LNCaP clone FGC (cell line): ENCODE data around the gene DTNBP1.

Experiments
- DNase-seq: peaks from one replicate; pipeline ENCODE4 v3.0.0-alpha.2; 2011; ENCODE audit warnings: low read depth
- H3K4me3 ChIP-seq: 2 replicates; pipeline ENCODE4 v1.5.1; 2011; ENCODE audit warnings: mild to moderate bottlenecking, low read depth, low read length, control low read depth
- TF ChIP-seq, protein P1 (sequence below): IDR thresholded peaks from 2 replicates; pipeline ENCODE4 v1.5.1; 2012; ENCODE audit warnings: mild to moderate bottlenecking; ENCODE audit not compliant: control insufficient read depth, insufficient read depth; ENCODE audit errors: extremely low read depth

Gene DTNBP1

DNA sequence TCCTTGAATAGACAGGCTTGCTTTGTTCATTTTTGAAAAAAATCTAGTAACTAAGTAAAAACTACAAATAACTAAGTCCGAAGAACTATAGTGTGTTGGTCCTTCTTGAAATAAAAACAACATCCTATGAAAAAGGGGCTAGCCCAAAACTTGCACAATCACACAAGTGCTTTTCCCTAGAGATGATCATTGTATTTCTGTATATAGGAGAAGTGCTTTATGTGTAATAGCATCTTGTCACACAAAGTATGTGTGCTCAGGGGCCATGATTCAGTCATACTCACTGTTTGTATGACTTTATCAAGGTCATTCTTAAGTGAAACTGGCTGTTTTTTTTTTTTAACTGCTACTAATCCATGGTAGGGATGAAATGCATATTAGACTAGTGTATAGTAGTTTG lies 179.8 kb downstream of the DTNBP1 start:
- no peak overlapping the region for H3K4me3 ChIP-seq
- no peak for DNase-seq
- TF ChIP-seq, protein P1, sequence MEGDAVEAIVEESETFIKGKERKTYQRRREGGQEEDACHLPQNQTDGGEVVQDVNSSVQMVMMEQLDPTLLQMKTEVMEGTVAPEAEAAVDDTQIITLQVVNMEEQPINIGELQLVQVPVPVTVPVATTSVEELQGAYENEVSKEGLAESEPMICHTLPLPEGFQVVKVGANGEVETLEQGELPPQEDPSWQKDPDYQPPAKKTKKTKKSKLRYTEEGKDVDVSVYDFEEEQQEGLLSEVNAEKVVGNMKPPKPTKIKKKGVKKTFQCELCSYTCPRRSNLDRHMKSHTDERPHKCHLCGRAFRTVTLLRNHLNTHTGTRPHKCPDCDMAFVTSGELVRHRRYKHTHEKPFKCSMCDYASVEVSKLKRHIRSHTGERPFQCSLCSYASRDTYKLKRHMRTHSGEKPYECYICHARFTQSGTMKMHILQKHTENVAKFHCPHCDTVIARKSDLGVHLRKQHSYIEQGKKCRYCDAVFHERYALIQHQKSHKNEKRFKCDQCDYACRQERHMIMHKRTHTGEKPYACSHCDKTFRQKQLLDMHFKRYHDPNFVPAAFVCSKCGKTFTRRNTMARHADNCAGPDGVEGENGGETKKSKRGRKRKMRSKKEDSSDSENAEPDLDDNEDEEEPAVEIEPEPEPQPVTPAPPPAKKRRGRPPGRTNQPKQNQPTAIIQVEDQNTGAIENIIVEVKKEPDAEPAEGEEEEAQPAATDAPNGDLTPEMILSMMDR: no peak

DNA sequence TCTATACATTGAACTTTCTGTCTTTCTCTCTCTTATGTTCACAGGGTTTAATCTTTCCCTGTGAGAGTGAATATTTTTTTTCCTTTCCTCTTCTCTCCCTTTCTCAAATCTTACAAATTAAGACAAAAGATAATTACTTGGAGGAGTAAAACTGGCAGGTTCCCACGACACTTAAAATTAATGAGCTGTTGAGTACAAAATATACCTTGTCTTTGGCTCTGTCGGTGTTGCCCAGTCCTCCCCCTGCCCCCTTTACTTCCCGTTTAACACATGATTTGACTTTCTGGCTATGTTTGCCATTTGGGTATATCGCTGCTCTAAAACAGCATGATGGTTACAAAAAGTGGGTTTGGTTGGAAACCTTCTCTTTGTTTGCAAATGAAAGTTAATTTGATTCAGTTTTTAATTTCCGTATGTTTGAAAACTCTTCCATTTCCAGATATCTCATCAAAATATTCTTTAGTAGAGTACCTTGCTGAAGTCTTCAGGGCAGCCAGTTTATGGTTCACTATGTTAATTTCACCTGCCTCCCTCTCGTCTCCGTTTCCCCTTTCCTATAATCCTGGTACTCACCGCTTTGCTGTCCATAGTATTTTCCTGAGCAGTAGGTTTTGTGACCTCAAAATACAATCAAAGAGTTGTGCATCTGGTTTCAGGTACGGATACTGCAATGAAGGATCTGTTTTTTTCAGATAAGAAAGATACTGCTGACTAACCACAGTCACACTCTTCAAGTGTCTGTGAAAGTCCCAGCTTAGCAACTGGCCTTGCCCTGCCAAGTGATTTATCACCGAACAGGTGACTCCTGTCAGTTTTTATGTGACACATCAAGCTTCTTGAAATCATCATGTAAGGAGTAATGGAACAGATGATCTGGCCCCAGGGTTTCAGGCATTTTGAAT lies 181.2 kb downstream of the DTNBP1 start:
- TF ChIP-seq, protein P1: no peak
- no peak overlapping the region for H3K4me3 ChIP-seq
- no peak for DNase-seq

DNA sequence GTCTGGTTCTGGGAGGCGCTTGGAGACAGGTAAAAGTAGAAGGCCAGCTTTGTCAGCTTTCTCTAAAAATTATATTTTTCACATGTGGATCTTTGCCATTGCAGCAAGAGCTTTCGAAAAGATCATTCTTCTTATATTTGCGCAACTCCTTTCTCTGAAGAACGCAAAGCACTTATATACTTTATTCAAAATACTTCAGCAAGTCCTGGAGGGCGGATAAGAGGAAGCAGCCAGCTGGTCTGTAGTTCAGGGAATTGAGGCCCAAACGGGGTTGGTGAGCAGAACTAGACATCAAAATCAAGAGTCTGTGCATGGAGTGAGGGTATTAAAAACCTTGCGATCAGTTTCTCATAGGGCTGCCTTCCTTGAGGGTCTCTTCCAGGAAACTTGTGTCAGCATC lies 182.3 kb downstream of the DTNBP1 start:
- no peak for DNase-seq
- no peak overlapping the region for H3K4me3 ChIP-seq

DNA sequence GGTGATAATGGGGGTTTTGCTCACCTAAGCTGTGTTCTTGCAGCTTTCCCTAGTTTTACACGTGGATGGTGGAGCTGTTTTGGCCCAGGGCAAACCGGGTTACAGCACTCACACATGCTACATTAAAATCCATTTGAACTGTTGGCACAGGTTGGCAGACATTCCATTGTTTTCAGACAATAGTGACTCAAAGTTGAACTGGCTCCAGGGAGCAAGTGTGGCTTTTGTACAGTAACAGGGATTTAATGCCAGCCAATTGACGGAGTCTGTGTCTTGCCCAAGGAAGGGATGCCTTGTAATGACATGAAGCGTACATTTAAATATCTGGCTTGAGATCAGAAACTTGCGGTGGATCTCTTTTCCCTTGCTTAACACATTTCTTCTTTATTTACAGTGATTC lies 183.1 kb downstream of the DTNBP1 start:
- peak; percentile 62 for DNase-seq
- H3K4me3 ChIP-seq: no peak overlapping the region
- TF ChIP-seq, protein P1: no peak

More for the DNA sequence above, 182.3 kb downstream of the DTNBP1 start:
- TF ChIP-seq, protein P1: no peak

DNA sequence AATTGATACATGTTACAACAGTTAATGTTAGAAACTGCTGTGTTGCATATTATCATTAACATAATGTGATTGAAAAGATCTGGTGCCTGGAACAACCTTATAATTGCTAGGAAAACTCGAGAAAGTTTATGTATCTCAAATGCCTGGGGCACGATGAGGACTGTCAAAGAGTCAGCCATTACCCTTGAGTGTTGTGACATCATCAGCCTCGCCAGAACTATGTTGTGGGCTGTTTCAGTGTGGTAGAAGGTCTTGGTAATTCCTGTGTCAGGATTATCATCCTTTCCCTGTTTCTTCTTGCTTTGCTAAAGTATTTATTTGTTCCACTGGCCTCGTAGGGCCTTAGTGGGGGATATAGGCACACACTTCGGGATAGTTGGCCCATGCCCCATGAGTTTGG lies 185.1 kb downstream of the DTNBP1 start:
- TF ChIP-seq, protein P1: no peak
- H3K4me3 ChIP-seq: no peak overlapping the region
- DNase-seq: no peak

DNA sequence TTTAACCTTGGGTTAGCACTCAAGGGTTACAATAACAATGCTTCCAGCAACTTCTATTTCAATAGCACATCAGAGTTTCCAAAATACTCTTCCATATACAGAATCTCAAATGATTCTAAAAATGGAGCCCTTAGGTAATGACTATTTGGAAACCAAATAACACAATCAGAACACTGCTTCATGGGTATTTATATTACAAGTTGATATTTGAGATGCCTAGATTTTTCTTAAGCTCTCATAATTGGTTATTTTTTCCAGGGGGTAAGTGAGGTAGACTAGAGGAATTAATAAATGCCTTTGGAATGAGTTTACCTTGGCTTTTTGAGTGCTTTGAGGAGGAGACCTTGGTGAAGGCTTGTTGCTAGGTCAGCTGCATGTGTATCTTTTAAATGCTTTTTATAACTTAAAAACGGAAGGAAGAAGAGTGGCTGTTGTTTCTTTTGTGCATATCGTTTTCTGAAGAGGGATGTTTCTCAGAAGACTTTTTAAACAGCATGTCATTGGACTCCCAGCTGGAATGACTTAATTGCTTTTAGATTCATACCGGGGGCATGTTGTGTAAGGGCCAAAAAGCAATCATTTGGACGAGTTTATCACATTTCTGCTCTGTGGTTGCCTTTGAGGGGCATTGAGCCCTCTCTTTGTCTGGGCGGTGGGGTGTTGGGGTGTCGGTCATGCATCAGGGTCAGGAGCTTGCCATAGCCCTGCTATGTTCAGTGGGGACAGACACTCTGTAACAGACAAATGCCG lies 186.0 kb downstream of the DTNBP1 start:
- no peak for DNase-seq
- TF ChIP-seq, protein P1: no peak
- H3K4me3 ChIP-seq: no peak overlapping the region

DNA sequence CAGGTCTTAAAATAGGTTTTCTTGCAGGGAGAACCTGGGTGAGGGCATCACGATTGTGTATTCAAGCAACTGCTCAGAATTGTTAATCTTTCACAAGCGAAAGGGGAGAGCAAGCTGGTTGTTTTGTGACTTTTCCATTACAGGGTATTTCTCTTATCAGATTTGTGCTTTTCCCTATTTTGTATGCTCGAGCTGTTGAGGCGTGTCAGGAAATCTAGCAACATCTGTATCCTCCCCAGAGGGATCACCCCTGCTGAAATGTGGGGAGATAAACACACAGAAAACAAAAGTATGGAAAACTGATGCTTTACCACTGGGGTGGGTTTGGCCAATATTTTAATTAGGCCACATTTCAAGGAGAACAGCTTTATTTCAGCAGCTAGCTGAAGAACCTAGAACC lies 187.0 kb downstream of the DTNBP1 start:
- no peak overlapping the region for H3K4me3 ChIP-seq
- TF ChIP-seq, protein P1: no peak
- DNase-seq: no peak
